RWPE2 (cell line): ENCODE measurements around the gene NDUFA12.
A peak's percentile ranks its signal among the peaks of the same experiment; 100 is the strongest.

Experiments
- ATAC-seq: fragments of 200-7000 bp; cut with Tn5 transposase; 3 replicates; pipeline ENCODE4 v1.9.1; 2021; ENCODE audit warnings: low read depth
- DNase-seq: peaks from one replicate; pipeline ENCODE4 v3.0.0-alpha.2; 2020; ENCODE audit warnings: low spot score
- H3K27ac ChIP-seq: fragments of 450-650 bp; 2 replicates; pipeline ENCODE4 v1.5.1; 2017; ENCODE audit warnings: mild to moderate bottlenecking; ENCODE audit not compliant: poor library complexity, severe bottlenecking
- H3K27me3 ChIP-seq: fragments of 250-450 bp; sonication (Bioruptor Pico); 2 replicates; pipeline ENCODE4 v1.5.1; 2021; ENCODE audit warnings: mild to moderate bottlenecking, moderate library complexity; ENCODE audit not compliant: insufficient read depth, poor library complexity, severe bottlenecking
- H3K36me3 ChIP-seq: fragments of 250-450 bp; sonication (Bioruptor Pico); 2 replicates; pipeline ENCODE4 v1.5.1; 2020; ENCODE audit warnings: low read depth, mild to moderate bottlenecking, moderate library complexity
- H3K4me1 ChIP-seq: fragments of 250-450 bp; sonication (Bioruptor Pico); 2 replicates; pipeline ENCODE4 v1.5.1; 2021; ENCODE audit warnings: mild to moderate bottlenecking, moderate library complexity; ENCODE audit not compliant: insufficient read depth, poor library complexity, severe bottlenecking
- H3K4me3 ChIP-seq: fragments of 250-450 bp; sonication (Bioruptor Pico); 2 replicates; pipeline ENCODE4 v1.5.1; 2021; ENCODE audit warnings: mild to moderate bottlenecking, moderate library complexity; ENCODE audit not compliant: severe bottlenecking
- H3K9me3 ChIP-seq: fragments of 250-450 bp; sonication (Bioruptor Pico); 2 replicates; pipeline ENCODE4 v1.5.1; 2021; ENCODE audit warnings: mild to moderate bottlenecking, moderate library complexity; ENCODE audit not compliant: severe bottlenecking
- TF ChIP-seq, protein P1 (sequence below): fragments of 450-650 bp; IDR thresholded peaks from one replicate; pipeline ENCODE4 v1.5.1; 2017; ENCODE audit warnings: mild to moderate bottlenecking, moderate library complexity; ENCODE audit not compliant: poor library complexity, severe bottlenecking

Gene NDUFA12

DNA sequence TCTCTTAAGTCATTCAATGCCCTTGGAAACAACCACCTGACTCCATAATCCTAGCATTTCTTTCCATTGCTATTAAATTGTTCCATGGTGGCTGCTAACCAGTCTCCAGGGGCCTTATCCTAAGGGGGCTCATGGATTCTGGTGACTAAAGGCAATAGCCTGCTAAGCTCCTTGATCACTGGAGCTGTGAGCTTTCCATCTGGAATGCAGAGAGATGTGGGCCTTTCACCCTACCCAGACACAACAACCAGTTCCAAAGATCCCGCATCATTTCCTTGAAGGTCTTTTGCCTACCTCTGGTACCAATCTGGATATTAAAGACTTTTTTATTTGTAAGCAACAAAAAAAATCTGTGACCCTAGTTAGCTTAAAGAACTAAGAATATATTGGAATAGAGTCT, 32.9 kb downstream of the NDUFA12 start:
- no peaks in the 10 kb centered on the region for H3K9me3 ChIP-seq
- H3K4me3 ChIP-seq, result no peak overlapping the region
- DNase-seq (no peak), ATAC-seq (no peak)
- H3K27ac ChIP-seq, result no peak overlapping the region
- TF ChIP-seq, protein P1, sequence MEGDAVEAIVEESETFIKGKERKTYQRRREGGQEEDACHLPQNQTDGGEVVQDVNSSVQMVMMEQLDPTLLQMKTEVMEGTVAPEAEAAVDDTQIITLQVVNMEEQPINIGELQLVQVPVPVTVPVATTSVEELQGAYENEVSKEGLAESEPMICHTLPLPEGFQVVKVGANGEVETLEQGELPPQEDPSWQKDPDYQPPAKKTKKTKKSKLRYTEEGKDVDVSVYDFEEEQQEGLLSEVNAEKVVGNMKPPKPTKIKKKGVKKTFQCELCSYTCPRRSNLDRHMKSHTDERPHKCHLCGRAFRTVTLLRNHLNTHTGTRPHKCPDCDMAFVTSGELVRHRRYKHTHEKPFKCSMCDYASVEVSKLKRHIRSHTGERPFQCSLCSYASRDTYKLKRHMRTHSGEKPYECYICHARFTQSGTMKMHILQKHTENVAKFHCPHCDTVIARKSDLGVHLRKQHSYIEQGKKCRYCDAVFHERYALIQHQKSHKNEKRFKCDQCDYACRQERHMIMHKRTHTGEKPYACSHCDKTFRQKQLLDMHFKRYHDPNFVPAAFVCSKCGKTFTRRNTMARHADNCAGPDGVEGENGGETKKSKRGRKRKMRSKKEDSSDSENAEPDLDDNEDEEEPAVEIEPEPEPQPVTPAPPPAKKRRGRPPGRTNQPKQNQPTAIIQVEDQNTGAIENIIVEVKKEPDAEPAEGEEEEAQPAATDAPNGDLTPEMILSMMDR, result no peak
- peaks cover 10% of the 10 kb centered on the region for H3K36me3 ChIP-seq
- peaks cover 4% of the 10 kb centered on the region for H3K4me1 ChIP-seq
- no peaks in the 10 kb centered on the region for H3K27me3 ChIP-seq

DNA sequence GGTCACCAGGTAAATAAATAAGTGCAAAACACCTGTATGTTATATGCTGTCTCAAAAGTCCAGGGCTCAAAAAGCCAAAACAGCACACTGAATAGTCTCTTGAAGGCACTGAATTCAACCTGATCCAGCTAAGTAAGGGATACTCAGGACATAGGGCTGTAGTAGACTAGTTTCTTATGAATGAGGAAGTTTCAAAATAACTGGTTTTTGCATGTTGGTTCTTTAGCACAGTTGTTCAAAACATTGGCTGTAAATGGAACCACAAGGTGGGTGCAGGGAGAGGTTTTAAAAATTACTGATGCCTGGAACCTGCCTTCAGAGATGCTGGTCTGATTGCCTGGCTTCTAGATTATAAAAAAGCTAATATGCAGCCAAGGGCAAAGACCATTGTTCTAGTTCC, 34.1 kb downstream of the NDUFA12 start:
- Histone ChIP-seq H3K27me3 (no peaks in the 10 kb centered on the region), H3K36me3 (peaks cover 10% of the 10 kb centered on the region), H3K4me3 (no peak overlapping the region), H3K4me1 (peaks cover 4% of the 10 kb centered on the region), H3K9me3 (no peaks in the 10 kb centered on the region), H3K27ac (no peak overlapping the region)
- TF ChIP-seq, protein P1, result no peak
- no peak for DNase-seq
- ATAC-seq, result no peak

DNA sequence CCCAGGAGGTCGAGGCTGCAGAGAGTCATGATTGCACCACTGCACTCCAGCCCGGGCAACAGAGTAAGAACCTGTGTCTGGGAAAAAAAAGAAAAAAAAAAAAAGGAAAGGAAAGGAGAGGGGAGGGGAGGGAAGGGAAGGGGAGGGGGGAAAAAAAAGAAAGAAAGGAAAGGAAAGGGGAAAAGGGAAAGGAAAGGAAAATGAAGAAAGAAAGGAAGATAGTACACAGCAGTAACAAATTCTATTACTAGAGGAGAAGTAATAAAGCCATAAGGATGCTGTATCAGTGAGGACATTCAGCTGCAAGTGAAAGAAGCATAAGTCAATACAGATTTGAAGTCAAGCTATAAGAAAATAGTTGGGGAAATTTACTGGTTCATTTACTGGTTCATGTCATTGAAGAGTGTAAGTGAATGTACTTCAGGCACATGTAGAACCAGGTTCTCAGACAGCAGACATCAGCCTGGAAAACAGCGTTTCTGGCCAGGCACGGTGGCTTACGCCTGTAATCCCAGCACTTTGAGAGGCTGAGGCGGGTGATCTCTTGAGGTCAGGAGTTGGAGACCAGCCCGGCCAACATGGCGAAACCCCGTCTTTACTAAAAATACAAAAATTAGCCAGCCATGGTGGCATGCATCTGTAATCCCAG, 37.4 kb downstream of the NDUFA12 start:
- TF ChIP-seq, protein P1, result no peak
- Histone ChIP-seq H3K36me3 (peaks cover 2% of the 10 kb centered on the region), H3K27ac (no peak overlapping the region), H3K27me3 (no peaks in the 10 kb centered on the region), H3K4me3 (no peak overlapping the region), H3K4me1 (no peaks in the 10 kb centered on the region), H3K9me3 (no peaks in the 10 kb centered on the region)
- ATAC-seq (no peak), DNase-seq (no peak)

DNA sequence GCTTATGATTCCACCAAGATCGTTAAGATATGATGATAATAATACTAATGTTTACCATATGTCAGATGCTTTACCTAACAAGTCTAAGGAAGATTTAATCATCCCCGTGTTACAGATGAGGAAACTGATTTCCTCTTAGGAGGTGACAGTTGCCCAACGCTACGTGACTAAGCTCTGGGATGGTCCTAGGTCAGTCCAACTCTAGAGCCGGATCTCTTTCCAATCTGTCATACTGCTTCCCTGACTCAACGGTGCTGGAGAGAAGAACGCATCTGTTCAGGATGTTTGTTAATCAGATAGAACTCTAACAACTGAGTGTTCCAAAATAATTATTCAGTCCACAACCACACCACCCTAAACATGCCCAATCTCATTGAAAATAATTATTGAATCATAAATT, 39.8 kb downstream of the NDUFA12 start:
- Histone ChIP-seq H3K27me3 (no peaks in the 10 kb centered on the region), H3K9me3 (no peaks in the 10 kb centered on the region), H3K4me1 (no peaks in the 10 kb centered on the region), H3K36me3 (no peaks in the 10 kb centered on the region), H3K27ac (no peak overlapping the region), H3K4me3 (no peak overlapping the region)
- TF ChIP-seq, protein P1, result no peak
- ATAC-seq (peak; percentile 60; the same call in 2 of the 3 replicates), DNase-seq (no peak)

DNA sequence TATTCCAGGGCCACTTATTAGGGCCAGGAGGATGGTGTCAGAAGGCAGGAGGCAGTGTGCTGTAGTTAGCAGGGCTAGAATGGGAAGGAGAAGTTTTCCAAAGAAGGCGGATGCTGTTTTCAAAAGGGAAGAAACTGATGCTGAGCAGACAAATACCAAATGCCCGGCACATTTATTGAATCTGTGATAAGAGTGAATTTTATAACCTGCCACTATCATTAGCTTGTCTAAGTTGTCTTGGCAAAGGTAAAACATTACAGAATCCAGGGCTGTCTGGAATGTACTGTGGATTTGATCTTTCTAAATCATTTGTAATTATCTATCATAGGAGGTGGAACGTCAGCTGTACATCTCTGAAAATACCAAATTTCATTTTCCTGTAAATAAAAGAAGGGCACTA, 40.8 kb downstream of the NDUFA12 start:
- Histone ChIP-seq H3K4me3 (no peak overlapping the region), H3K36me3 (no peaks in the 10 kb centered on the region), H3K9me3 (no peaks in the 10 kb centered on the region), H3K27ac (no peak overlapping the region), H3K4me1 (no peaks in the 10 kb centered on the region), H3K27me3 (no peaks in the 10 kb centered on the region)
- DNase-seq (no peak), ATAC-seq (no peak)
- TF ChIP-seq, protein P1, result no peak
